GM21529 (cell line): ENCODE measurements around the gene PPFIA2.

Experiments used
- ATAC-seq: cut with Tn5 transposase; IDR thresholded peaks from one replicate; pipeline ENCODE4 v1.9.1; 2021; ENCODE audit not compliant: unreplicated experiment

The PPFIA2 gene

DNA sequence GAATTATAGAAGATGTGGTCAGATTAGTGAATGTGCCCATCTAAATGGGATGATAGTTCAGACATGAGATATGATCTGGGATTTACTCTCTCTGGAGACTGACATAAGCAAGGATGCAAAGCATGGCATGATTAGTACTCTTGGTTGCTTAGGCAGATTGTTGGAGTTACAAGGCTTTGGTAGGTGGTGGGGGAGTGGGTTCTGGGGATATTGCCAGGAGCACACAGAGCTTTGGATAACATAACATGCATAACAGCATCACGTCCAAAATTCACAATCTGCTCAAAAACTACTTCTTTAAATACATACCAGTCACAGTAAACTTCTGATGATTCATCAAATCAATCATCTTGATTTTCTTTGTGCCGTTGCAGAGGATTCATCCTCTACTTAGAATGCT, 393.9 kb downstream of the PPFIA2 start:
- no peak for ATAC-seq

DNA sequence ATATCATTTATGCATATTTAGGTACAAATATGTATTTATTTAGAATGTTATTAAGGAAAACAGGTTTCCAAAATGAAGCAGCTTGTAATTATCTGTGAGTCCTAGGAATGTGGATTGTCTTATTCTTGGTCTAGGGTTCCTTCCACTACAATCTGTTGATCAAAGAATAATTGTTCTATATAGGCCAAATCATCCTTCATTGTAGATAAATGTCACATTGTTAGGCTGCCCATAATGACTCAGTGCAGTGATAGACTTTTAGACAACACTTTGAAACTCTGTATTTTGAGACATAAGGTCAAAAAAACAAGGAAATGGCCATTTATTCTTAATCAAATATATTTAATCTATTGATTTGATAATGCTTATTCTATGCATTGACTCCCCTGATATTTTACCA, 398.2 kb downstream of the PPFIA2 start:
- ATAC-seq, result no peak

DNA sequence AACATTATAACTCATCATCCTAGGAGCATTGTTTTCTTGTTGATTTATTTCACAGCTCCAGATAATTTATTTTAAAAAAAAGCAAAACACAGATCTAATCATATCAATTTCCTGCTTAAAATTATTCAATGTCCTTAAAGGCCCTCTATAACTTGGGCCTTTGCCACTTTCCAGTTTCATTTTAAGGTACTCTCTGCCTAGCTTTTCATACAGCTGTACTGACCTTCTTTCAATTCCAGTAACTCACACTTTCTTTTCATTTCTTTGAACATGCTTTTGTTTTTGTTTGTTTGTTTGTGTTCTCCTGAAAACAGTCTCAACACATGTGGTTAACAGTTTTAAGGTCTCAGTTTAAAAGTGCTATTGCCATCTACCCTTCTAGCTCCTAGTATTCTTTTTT, 399.4 kb downstream of the PPFIA2 start:
- ATAC-seq, result no peak

DNA sequence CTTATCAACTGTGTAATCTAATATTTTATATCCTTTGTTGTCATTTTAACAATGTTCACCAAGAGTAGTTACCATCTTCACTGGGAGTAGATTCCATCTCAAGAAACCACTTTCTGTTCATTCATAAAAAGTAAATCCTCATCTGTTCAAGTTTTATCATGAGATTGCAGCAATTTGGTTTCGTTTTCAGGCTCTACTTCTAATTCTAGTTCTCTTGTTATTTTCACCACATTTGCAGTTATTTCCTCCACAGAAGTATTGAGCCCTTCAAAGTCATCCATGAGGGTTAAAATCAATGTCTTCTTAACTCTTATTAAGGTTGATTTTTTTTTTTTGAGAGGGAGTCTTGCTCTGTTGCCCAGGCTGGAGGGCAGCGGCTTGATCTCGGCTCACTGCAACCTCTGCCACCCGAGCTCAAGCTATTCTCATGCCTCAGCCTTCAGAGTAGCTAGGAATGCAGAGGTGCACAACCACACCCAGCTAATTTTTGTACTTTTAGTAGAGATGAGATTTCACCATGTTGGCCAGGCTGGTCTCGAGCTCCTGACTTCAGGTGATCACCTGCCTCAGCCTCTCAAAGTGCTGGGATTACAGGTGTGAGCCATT, 404.7 kb downstream of the PPFIA2 start:
- ATAC-seq, result no peak

DNA sequence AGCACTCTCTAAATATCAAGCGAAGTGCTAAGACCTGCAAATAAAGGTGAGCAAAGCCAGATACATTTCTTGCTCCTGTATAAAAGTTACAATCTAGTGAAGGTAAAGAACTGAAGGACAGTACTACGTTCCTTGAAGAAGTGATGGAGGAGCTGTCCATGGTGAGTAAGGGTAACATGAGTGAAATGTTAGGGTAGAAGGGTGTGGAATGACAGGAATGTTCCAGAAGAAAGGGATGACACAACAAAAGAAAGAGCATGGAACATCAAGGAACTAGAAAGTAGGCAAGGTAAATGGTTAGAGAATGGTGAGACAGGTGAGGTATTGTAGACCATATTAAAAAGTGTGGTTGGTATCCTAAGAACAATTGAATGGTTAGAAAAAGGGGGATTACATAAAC, 408.8 kb downstream of the PPFIA2 start:
- ATAC-seq, result no peak

DNA sequence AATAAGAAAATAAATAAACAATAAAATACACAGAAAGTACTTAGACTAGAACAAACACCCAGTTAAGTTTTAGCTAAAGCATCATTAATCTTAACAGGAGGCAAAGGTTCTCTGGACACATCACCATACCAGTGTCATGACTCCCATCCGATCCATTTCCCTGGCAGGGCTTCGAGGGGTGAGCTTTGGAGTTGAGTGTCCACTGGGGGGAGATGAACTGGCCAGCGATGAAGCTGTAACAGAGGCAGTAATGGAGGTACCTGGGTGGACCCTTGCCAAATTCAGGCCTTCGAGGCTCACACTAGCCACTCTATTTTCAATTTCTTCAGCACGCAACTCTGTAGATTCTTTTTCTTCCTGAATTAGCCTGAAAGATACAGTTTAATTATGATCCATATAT, 411.7 kb downstream of the PPFIA2 start:
- ATAC-seq, result no peak

DNA sequence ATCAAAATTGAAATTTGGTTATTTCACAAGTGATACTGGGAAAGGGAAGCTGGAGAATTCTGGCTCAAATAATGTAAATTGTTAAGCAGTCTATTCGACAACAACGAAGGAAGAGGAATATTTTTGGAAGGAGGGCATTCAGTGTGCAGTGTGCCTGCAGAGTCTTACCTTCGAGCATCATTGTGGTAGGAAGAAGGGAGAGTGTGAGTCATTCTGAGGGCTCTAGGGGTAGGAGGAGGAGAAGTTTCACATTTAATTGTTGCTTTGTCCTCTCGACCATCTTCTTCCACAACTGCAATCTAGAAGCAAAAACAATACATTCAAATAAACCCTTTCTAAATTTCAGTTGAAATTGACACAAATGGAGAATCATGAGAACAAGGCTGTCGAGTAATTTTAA, 418.2 kb downstream of the PPFIA2 start:
- ATAC-seq, result no peak

DNA sequence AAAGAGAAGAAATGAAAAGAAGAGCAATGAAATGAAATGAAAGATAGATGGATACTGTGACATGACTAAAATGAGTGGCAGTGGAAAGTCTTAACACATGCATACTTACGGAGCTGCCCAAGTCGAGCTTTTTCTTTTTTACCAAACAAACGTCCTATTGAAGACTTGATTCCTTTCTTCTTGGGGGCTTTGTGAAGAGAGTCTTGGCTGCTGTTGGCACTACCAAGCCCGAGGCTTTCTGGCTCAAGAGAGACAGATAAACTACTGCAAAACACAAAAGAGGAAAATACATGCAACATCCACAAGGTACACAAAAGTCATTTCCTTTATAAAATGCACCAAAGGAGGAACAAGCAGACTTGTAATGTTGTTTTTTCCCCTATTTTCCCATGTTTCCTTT, 420.1 kb downstream of the PPFIA2 start:
- ATAC-seq, result no peak

DNA sequence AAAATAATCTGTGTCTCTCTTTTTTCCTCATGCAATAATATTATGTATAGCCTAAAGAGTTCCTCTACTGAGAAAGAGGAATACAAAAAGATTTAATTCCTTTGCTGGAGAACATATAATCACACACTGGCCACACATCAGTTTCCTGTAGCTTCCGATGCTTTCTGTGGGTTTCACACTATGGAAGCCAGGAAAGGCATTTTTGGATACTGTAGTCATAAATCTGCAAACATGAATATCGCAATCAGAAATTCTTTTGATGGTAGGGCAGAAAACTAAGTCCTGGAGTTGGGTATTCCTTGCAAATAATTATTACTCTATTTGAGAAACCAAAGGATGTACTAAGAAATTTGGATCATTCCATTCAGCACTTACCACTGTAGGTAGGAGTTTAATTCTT, 421.3 kb downstream of the PPFIA2 start:
- ATAC-seq, result no peak

DNA sequence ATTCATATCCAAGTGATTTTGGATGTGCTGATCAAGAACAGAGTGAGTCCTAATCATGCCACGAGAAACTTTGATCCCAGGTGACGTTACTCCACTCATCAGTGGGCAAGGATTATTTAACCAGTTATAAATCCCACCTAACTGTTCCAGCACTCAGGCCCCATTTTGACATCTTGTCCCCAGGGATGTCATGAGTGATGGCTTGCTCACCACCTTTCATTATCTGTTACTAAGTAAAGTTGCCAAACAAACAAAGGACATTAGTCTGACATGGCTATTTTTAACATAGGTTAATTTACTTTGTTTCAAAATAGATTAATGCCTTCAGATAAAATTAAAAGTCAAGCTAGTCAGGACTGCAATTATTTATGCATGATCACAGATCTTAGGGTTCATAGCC, 425.3 kb downstream of the PPFIA2 start:
- no peak for ATAC-seq

DNA sequence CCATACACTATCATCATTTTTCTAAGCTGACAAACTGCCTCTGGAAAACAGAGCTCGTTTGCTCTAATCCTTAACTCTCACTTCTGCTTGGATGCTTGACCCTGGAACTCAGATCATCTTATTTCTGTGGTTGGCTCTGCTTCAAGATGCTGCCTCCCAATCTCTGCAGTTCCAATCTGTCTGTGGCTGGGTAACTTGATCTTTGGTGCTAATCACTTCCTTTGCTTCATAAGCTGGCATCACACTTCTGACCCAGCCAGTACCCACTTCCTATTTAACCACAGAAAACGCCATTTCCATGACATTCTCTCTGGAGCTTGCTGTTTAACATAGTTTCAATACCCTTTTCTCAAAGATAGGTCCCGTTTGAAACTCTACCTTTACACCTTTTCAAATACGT, 427.1 kb downstream of the PPFIA2 start:
- ATAC-seq, result no peak

DNA sequence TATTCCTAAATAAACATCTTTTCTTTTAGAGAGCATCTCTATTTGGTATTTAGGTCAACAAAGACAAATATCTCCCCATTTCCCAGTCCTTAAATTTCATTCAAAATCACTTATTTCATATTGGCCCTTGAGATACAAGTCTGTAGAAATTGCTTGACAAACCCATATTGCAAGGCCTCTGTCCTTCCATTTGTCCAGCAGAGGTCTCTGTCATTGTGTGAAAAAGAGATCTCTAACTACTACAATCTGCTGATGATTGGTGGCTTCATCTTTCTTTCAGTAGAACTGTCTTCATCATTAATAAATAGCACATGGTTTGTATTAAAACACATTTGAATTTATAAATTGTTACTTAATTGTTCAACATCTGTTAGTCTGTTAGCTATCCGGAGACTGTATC, 428.7 kb downstream of the PPFIA2 start:
- no peak for ATAC-seq

DNA sequence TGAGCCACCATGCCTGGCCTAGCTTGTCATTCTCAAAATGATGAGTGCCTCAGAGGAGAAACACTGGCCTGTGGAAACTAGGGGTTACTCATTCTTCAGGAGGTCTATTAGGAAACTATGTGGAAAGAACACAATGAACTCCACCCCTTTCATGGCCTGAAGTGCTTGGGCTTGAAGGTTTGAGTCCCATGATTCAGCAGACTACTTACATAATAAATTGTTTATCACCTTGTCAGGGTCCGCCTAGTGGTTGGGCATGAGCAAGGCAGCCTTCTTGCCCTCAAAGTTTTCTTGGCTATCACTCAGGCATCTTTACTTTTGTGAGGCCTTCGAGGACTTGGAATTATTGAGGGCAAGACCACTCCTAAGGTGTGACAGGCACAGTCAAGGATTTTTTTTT, 430.1 kb downstream of the PPFIA2 start:
- ATAC-seq, result peak; percentile 76

DNA sequence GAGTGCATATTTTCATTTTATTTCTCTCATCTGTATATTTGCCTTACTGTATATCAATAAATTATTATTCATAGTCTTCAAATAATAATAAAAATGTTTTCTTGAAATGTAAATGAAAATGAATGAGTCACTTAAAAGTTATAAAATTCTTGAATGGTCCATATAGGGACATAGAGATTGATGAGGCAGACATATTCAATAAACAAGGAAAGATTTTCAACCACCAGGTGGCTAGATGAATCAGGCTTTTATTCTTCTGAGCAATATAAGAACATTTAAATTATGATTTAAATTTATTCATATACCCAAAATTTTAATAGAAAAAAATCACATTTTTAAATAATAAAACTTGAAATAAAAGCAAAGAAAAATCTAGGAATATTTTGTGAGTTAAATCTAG, 431.7 kb downstream of the PPFIA2 start:
- no peak for ATAC-seq

DNA sequence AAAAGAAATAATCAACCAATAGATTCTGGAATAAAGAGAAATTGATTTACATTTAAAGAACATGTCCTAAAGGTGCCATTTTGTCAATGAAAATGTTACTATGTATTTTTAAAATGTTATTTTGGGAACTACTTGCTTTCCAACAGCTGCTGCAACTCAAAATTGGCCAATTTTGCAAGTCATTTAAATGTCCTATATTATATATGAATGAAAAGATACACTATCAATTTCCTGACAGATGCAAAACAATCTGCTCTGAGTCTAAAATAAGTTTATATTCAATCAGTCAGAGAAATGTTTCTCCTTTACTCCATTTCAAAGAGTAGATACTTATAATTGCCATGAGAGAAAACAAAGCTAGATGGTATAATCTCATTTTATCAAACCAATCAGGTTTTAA, 434.1 kb downstream of the PPFIA2 start:
- ATAC-seq, result no peak

DNA sequence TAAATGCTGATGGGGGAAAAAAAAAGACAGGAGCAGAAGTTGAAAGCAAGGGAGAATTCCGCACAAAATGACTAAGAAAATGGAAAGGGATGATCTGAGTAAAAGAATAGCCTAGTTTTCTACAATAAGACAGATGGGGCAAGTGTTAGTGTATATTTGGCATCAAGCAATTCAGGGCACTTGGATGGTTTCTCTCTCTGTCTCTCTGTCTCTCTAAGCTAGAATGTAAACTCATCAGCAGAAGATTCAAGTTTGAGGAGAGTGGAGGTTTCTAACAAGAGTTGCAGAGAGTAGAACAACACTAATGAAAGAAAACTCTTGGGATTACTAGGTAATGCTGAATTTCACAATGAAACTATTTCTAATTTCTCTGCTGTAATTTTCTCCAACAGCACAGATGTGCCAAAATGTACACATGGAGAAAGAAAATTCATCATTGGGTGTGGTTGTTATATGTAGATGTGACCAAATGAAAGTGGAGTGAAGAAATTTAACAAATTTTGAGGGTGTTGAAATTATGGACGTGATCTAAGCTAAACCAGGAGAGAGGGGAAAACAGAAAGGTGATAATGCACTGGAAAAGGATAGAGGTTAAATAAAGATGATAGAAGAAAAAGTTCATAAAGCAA, 444.1 kb downstream of the PPFIA2 start:
- ATAC-seq, result no peak

DNA sequence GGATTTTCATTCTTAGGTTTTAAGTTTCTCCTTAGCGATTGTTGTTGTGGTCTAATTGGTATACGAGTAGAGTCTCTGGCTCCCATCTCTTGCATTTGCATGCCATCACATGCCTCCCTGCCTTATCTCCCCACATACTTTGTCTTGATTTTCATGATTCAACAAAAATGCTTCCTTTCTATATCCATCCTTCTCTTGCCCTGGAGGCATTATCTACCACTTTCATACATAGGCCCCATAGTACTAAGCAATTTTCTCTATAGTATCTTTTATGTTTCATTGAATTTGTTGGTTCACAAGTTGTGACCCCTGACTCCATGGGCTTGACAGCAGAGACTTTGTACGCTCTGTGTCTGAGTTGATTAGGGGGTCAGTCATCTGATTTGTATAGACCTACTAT, 455.2 kb downstream of the PPFIA2 start:
- no peak for ATAC-seq

DNA sequence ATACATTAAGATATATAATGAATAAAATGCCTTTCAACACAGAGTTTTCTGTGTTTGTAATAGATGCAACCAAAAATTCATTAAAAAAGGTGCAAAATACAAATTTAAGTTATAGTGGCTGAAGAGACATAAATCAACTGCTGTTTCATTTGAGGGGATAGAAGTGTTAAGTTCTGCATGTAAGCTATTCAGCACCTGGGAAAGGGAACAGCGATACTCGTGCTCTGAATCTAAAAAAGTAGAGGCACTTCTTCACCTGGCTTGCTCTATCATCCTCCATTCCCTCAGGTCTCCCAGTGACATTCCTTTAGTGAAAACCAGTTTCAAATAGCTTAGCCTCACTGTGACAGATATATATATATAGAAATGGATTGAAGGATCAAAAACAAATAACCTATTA, 458.7 kb downstream of the PPFIA2 start:
- no peak for ATAC-seq

DNA sequence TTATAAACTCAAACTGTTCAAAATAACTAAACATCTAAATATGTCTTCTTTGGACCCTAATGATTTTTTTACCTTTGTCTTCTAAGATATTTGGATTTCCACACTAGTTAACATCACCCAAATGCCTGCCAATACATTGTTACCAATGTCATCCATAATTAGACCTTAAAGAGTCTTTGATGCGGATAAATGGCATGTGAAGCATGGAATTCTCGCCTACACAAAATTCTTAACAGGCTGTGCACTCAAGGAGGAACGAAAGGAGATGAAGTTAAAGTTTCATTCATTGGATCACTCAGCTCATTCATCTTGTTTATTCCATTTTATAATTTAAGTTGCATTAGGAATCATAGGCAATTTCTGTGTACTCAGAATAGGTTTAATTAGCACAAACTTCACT, 461.5 kb downstream of the PPFIA2 start:
- ATAC-seq, result no peak

DNA sequence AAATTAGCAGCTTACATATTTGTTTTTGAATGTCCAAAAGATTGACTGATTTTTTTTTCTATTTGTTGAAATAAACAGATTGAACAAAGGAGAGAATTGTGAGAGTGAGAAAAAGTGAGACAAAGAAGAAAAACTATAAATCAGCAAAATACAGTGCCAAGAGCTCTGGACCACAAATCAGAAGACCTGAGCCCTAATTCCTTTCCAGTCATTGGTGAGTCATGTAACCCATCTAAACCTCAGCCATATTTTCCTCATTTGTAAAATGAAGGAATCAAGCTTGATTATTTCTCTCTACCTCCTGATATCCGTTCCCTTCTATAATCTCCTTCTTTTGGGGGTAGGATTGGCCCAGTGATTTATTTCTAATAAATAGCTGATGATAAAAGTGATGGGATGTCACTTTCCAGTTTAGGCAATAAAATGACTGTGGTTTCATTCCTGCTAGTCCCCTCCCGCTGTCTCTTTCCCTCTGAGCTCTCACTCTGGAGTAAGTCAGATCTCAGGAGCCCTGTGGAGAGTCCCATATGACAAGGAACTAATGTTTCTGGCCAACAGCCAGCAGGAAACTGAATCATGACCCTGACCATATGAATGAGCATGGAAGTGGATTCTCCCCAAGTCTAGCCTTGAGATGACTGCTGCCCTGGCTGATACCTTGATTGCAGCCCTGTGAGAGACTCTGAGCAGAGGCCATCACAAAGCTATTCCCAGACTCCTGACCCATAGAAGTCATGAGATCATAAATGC, 462.4 kb downstream of the PPFIA2 start:
- no peak for ATAC-seq

DNA sequence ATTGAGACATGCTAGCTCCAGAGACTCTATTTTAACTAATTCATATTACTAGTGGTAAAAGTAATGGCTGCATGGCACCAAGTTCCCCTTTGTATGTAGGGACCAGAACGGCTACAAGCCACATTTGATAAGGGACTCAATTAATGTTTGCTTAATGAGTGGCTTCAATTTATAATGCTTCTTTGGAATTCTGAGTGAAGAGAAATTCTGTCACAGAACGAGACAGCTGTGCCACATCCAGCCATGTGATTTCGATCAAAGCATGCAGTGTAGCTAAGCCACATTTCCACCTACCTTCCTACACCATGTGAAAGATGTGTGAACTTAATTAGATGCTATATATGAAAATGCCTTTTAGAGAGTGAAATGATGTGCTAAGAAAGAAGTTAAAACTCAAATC, 463.9 kb downstream of the PPFIA2 start:
- ATAC-seq, result no peak

DNA sequence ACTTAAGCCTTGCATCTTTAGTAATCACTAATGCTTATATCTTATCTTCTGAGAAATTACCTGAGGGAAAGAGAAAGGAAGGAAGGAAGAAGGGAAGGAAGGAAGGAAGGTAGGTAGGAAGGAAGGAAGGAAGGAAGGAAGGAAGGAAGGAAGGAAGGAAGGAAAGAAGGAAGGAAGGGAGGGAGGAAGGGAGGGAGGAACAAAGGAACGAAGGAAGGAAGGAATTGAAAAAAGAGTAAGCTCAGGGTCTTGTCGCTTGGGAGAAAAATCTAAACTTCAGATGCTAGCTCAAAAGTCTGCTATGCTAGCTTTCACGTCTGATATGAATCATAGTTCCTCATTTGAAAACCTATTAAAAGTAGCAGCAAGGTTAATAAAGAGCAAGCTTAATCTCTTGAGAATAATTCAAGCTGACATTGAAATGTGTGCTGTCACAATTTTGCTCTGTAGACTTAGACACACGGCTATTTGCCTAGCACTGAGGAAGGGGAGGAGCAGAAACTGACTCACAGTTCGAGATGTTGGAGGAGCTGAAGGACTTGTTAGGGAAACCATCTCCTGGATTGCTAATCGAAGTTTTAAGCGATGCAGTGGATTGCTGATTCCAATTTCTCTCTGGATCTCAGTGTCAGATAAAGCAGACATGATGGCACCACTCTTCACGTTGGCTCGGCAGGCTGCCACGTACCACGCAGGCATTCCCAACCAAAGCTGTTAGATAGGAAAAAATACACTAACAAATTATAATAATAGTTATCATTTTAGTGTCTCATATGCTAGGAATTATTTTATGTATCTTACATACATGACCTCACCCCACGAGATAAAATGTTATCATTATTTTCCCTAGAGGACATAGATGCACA, 464.6 kb downstream of the PPFIA2 start:
- no peak for ATAC-seq
